ENCODE measurements around the gene ARHGAP6. TPM values are rescaled to one million over a fixed set of nuclear protein-coding genes. Genes with fewer than 3 reads are reported as not detected.

ARHGAP6 gene
- total and polyA plus RNA-seq, 2 donors (not counting 3 experiments of a cell fraction or from before 2014, with no cell fraction given), result 0.69 to 0.83 TPM

- BruUV-seq (replicated peaks), result no TSS peak
- Histone ChIP-seq H4K20me1 (replicated peaks; ENCODE audit: control insufficient read depth, extremely low read depth, insufficient read depth, low read length) (no peaks in the 10 kb centered on the region), H3K36me3 (ENCODE audit: control insufficient read depth in 2 of 2, extremely low read depth in 1 of 2, insufficient read depth in 2 of 2, low read length in 2 of 2) (no peaks in the 10 kb centered on the region), H3K27ac (ENCODE audit: insufficient read depth, low read depth, low read length) (no peak overlapping the region), H3K4me2 (ENCODE audit: insufficient read depth, low read length) (no peak overlapping the region), H3K9me3 (replicated peaks; ENCODE audit: control insufficient read depth, insufficient read depth, low read length) (no peaks in the 10 kb centered on the region), H3K4me3 (replicated peaks in 1 of 3; ENCODE audit: insufficient read depth in 1 of 3, low read depth in 1 of 3, low read length in 3 of 3) (no peak overlapping the region), H3K9ac (replicated peaks; ENCODE audit: extremely low read depth, insufficient read depth, low read length) (no peak overlapping the region), H3K79me2 (ENCODE audit: control insufficient read depth, insufficient read depth, low read length) (no peaks in the 10 kb centered on the region), H2AFZ (ENCODE audit: low read depth, low read length) (no peak overlapping the region), H3K4me1 (ENCODE audit: control insufficient read depth, extremely low read depth, insufficient read depth, low read length) (no peaks in the 10 kb centered on the region), H3K27me3 (ENCODE audit: control insufficient read depth in 2 of 2, insufficient read depth in 2 of 2, low read length in 2 of 2) (no peaks in the 10 kb centered on the region), H3K9me1 (replicated peaks; ENCODE audit: control insufficient read depth, extremely low read depth, insufficient read depth, low read length) (no peaks in the 10 kb centered on the region)
- POLR2A ChIA-PET, result no interaction called here
- dilution Hi-C loops (cut with MboI; ENCODE audit: extremely low pct_ligation_motif_present, low sequenced_read_pairs) (no loop called here), intact Hi-C loops (cut with micrococcal nuclease) (no loop called here)
- CTCF ChIA-PET, result no interaction called here
- TF ChIP-seq FOS (IDR thresholded peaks at IDR 0.05; ENCODE audit: borderline replicate concordance, insufficient read depth, low read length) (no peak), JUN (IDR thresholded peaks at IDR 0.05; ENCODE audit: borderline replicate concordance, insufficient read depth, insufficient read length, low read depth) (no peak), POLR2AphosphoS5 (IDR thresholded peaks at IDR 0.05; ENCODE audit: insufficient read depth, low read depth, low read length) (no peak), MYC (IDR thresholded peaks at IDR 0.05; ENCODE audit: low read depth, low read length) (no peak), GATA2 (IDR thresholded peaks at IDR 0.05; ENCODE audit: insufficient read depth, insufficient read length, low read depth, low read length) (no peak), POLR2A (IDR thresholded peaks at IDR 0.05; ENCODE audit: low read depth, low read length) (no peak), MAX (IDR thresholded peaks at IDR 0.05; ENCODE audit: insufficient read depth, insufficient read length) (no peak), CTCF (IDR thresholded peaks at IDR 0.05; ENCODE audit: extremely low read depth in 1 of 2, insufficient read depth in 1 of 2, low read depth in 1 of 2, low read length in 2 of 2) (no peak), EZH2 (IDR thresholded peaks at IDR 0.05; ENCODE audit: borderline replicate concordance, low read depth, low read length, severe bottlenecking) (no peak)
- FAIRE-seq (no peak), DNase-seq (ENCODE audit: low read depth, low spot score) (no peak)
Measured at GRCh38 chrX:11305641-11306040, 360.1 kb downstream of the ARHGAP6 start.
